Psoas muscle (tissue), 8 donors: Measurements from ENCODE around the gene NKAP. TPM values are rescaled to one million over a fixed set of nuclear protein-coding genes. Genes with fewer than 3 reads are reported as not detected.
A peak's percentile ranks its signal among the peaks of the same experiment; 100 is the strongest.

Source experiments
- ATAC-seq, 4 donors: fragments of 200-7000 bp; cut with Tn5 transposase; one replicate each; pipeline ENCODE4 v1.9.1; 2020; ENCODE audit warnings: moderate library complexity in 3 of 4, mild to moderate bottlenecking in 2 of 4
- DNase-seq, 2 donors: peaks; one replicate each; pipeline ENCODE4 v3.0.0-alpha.2; 2020
- H3K27ac ChIP-seq: fragments of 200-600 bp; one replicate; pipeline ENCODE4 v1.8.0; 2022
- H3K27me3 ChIP-seq, 3 donors: fragments of 200-600 bp in 1 of 3; one replicate each; pipeline versions ENCODE4 v1.6.1 to v1.8.0; 2013 to 2022; ENCODE audit warnings: low read length in 2 of 3, mild to moderate bottlenecking in 2 of 3, moderate library complexity in 1 of 3; ENCODE audit not compliant: insufficient read depth in 3 of 3
- H3K36me3 ChIP-seq, 2 donors: fragments of 200-600 bp in 1 of 2; one replicate each; pipeline versions ENCODE4 v1.6.1 to v1.8.0; 2013 to 2022; ENCODE audit warnings: low read depth in 1 of 2, mild to moderate bottlenecking in 1 of 2, moderate library complexity in 1 of 2; ENCODE audit not compliant: insufficient read depth in 1 of 2
- H3K4me1 ChIP-seq: fragments of 200-600 bp; one replicate; pipeline ENCODE4 v1.8.0; 2022
- H3K4me3 ChIP-seq: fragments of 200-600 bp; one replicate; pipeline ENCODE4 v1.8.0; 2022; ENCODE audit warnings: mild to moderate bottlenecking
- H3K9me3 ChIP-seq: fragments of 200-600 bp; one replicate; pipeline ENCODE4 v1.8.0; 2022
- WGBS, 3 donors: extraction: QIAGEN DNeasy Blood & Tissue Kit; methylation state at CpG; one replicate each; pipeline versions ENCODE4 v1.1.6 to v1.1.7; 2013; 5-methylcytosine and 5-hydroxymethylcytosine counted together
- intact Hi-C, 2 donors: fragments of 100-400 bp; cut with DNase I; formaldehyde crosslinking; loops; one replicate each; pipeline versions ENCODE4 v1.11.0 to v1.14.2; 2022
- long read RNA-seq, 2 donors: library from polyadenylated mRNA; unstranded; transcript quantifications; one replicate each; pipeline ENCODE4 v2.0.0, GENCODE V29; 2021
- polyA plus RNA-seq, 3 donors: library from polyadenylated mRNA; stranded (reverse); fragments of 200-250 nt; gene quantifications; one replicate each; pipeline ENCODE4 v1.2.3, GENCODE V29; 2013
- total RNA-seq, 4 donors: library from RNA; stranded (reverse); fragmentation: NEBNext Ultra II Directional in 2 of 4; extraction: Animal tissue kit (Norgen Biotek cat#: 25700) in 2 of 4; gene quantifications; one replicate each; pipeline versions ENCODE4 v1.2.1 to v1.2.4, GENCODE V29; 2021 to 2023
- TF ChIP-seq, protein P1 (sequence below): fragments of 200-600 bp; IDR thresholded peaks from one replicate; pipeline ENCODE4 v1.8.0; 2022; ENCODE audit warnings: antibody characterized with exemption
- donor health status: healthy with polysubstance abuse.
- donor health status: DM: no; HTN: no; CAD: no; lungs with moderate emphysema.
- donor health status: Bipolar disorder and iron deficiency.
- donor health status: healthy.
- donor health status: DM: yes; HTN: yes; CAD: no.
- donor health status: DM: no; HTN: no; CAD: no.
- donor health status: DM: no; HTN: no; CAD: no.
- donor health status: DM: yes; HTN: yes; CAD: no.

The NKAP gene
- total RNA-seq: 1 to 10 TPM; 6.2 to 7.4 (median 7.2) TPM
- polyA plus RNA-seq: 1 to 10 TPM; 3.4 to 7.5 (median 5.1) TPM
- long read RNA-seq, donor 1, full-length matches to known transcripts: 9 of 14 reads
- long read RNA-seq, donor 1, partial matches to known transcripts: 4 of 14 reads
- long read RNA-seq, donor 1, other reads (novel, unspliced or antisense): 1 of 14 reads
- long read RNA-seq, donor 2, full-length matches to known transcripts: 10 of 23 reads
- long read RNA-seq, donor 2, partial matches to known transcripts: 8 of 23 reads
- long read RNA-seq, donor 2, other reads (novel, unspliced or antisense): 5 of 23 reads

DNA sequence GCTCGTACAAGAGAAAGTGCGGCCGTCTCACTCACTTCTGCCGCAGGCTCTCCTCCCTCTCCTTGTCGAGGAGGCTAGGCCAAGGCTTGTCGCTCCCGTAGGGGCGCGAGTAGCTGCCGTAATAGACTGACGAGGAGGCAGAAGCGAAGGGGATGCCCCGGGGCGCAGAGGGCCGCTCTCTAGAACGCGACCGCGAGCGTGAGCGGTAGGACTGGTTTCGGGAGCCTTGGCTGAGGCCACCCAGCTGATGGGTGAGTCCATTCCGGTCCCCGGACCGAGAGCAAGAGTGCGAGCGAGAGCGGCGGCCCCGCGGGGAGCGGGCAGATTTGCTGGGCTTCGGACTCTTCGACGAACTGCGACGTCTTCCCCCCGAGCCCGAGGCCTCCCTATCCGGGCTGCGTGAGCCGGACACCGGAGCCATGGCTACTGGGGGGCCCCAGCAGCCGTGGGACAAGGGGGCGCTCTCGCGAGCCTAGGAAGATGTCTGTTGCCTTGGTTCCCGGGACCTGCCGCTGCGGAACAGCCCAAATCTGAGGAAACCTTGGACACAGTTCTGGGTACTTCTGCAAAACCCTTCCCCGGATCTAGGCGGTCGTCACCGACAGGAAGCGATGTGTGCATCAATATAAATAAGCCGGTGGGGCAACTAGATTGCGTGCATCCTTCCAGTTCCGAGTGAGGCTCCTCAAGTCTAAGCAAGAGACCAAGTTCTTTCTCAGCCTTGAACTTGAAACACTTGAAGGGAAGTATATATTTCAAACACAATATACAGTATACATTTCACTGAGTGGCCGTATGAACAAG, at the start of gene NKAP:
Gene NKAP, minus strand, starts transcription at position 567 of the 804 bp plus-strand sequence. Its CDS starts 146 bp downstream, at position 421.
- intact Hi-C loops: no loop called here
- H3K27me3 ChIP-seq: no peaks in the 10 kb centered on the region
- TF ChIP-seq, protein P1, sequence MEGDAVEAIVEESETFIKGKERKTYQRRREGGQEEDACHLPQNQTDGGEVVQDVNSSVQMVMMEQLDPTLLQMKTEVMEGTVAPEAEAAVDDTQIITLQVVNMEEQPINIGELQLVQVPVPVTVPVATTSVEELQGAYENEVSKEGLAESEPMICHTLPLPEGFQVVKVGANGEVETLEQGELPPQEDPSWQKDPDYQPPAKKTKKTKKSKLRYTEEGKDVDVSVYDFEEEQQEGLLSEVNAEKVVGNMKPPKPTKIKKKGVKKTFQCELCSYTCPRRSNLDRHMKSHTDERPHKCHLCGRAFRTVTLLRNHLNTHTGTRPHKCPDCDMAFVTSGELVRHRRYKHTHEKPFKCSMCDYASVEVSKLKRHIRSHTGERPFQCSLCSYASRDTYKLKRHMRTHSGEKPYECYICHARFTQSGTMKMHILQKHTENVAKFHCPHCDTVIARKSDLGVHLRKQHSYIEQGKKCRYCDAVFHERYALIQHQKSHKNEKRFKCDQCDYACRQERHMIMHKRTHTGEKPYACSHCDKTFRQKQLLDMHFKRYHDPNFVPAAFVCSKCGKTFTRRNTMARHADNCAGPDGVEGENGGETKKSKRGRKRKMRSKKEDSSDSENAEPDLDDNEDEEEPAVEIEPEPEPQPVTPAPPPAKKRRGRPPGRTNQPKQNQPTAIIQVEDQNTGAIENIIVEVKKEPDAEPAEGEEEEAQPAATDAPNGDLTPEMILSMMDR: no peak
- no peaks in the 10 kb centered on the region for H3K36me3 ChIP-seq
- no peaks in the 10 kb centered on the region for H3K9me3 ChIP-seq
- 0 to 31% (median 0%) methylated on average over 34 to 59 of the region's 59 CpGs for WGBS, 3 donors
- ATAC-seq (peak; percentile 89 to 98 (median 96)), DNase-seq (peak; percentile 69 to 83)
- H3K4me3 ChIP-seq: peak within 1 kb of the TSS; percentile 71
- H3K27ac ChIP-seq: peak within 1 kb of the TSS; percentile 80
- peaks cover 5% of the 10 kb centered on the region for H3K4me1 ChIP-seq

DNA sequence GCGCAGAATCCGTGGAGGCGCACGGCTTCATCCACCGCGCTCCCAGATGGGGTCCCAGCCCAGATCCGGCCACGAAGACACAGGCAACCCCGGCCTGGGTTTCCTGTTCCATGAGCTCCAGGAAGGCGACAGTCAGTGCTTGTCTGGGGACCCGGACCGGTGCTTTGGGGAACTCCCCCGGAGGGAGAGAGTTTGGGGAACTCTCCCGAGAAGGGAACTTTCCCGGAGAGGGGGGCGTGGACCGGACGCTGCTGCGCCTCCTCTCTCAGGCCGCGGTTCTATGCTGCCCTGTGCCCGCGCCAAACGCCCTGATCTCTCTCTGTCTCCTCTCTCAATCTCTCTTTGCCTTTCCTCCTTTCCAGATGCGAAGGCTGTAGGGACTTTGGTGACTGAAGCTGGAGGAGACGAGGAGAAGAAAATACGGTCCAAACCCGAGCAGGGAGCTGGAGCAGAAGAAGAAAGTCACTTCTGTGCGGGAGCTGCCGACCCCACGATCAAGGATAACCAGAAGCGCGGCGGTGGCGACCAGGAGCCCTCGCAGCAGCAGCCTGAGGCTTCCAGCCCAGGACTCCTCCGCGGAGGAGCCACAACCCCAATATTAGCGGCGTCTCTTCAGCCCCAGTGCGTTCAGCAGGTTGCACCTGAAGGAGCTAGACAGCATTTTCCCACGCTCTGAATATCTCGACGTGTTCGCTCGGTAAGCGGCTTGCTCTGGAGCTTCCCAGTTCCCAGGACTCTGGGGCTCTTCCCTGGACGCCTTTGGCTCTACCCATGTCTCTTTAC, 47.6 kb upstream of the NKAP start:
- intact Hi-C loops: no loop called here
- no peaks in the 10 kb centered on the region for H3K9me3 ChIP-seq
- TF ChIP-seq, protein P1: no peak
- WGBS, 3 donors: 2 to 30% (median 2%) methylated on average over 25 to 48 of the region's 48 CpGs
- peak overlapping the region; percentile 51 for H3K4me3 ChIP-seq
- DNase-seq (no peak), ATAC-seq (peak in 1 of 4 donors; percentile 50)
- H3K4me1 ChIP-seq: no peaks in the 10 kb centered on the region
- peaks cover 5 to 84% (median 12%) of the 10 kb centered on the region in 3 donors for H3K27me3 ChIP-seq
- H3K27ac ChIP-seq: no peak overlapping the region
- H3K36me3 ChIP-seq: no peaks in the 10 kb centered on the region

DNA sequence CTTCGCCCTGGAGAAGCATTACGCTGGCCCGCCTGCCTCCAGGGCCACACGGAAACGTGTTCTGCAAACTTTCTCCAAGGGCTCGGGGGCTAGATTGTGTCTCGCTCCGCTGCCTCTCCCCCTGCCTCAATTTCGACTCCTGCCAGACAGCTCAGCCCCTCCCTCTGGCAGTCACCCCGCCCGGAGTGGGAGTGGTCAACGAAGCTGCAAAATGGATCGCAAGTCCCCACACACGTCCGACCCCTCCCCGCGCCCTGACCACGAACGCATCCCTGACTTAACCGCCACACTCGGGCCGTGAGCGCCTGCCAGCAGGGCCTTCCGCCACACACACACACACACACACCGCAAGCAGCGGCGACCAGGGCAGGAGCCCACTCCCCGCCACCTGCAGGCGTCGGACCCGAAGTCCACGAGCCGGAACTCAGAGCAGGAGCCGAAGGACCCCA, 47.0 kb upstream of the NKAP start:
- ATAC-seq: peak in 1 of 4 donors; percentile 17

DNA sequence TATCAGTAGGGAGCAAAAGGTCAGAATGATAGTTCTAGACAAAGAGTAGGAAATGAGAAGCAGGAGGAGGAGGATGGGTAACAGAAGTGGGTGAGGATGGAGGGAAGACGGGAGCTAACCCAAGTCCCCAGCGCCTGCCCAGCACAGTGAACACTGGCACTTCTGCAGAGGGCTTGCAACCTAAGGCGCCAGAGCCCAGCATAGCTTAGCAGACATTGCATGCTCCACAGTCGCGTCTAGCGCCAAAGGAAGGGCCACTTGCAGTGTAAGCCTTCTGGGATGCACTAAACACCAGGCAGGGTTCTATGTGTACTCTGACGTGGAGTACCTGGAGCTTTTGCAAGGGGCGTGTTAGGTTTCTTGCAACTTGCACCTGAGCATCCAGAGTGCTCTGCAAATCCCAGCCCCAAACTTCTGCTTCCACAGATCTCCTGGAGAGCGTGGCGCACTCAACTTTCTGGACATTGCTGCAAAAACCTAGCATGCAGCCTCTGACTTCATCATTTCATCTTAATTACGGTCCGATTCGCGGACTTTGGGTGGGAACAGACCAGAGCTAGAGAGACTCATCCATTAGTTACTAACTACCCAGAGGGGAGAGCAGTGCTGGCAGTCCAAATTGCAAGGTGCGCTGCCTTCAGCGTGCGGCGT, 46.5 kb upstream of the NKAP start:
- TF ChIP-seq, protein P1: no peak
- intact Hi-C loops: no loop called here
- Histone ChIP-seq H3K36me3 (no peaks in the 10 kb centered on the region), H3K4me1 (no peaks in the 10 kb centered on the region), H3K27ac (no peak overlapping the region), H3K4me3 (no peak overlapping the region), H3K27me3 (peaks cover 2 to 77% (median 12%) of the 10 kb centered on the region in 3 donors), H3K9me3 (no peaks in the 10 kb centered on the region)
- DNase-seq (no peak), ATAC-seq (no peak)
- 4 to 29% (median 6%) methylated on average over 14 to 18 of the region's 18 CpGs for WGBS, 3 donors

More for the DNA sequence above, 47.0 kb upstream of the NKAP start:
- whole genome bisulfite sequencing, 3 donors: 0 to 19% (median 2%) methylated on average over 16 to 34 of the region's 34 CpGs
- DNase-seq: no peak
- H3K27me3 ChIP-seq: peaks cover 3 to 80% (median 12%) of the 10 kb centered on the region in 3 donors
- H3K4me3 ChIP-seq: peak overlapping the region; percentile 51
- intact Hi-C loops: no loop called here
- no peaks in the 10 kb centered on the region for H3K9me3 ChIP-seq
- TF ChIP-seq, protein P1: no peak
- H3K4me1 ChIP-seq: no peaks in the 10 kb centered on the region
- no peaks in the 10 kb centered on the region for H3K36me3 ChIP-seq
- no peak overlapping the region for H3K27ac ChIP-seq
